GM19099 (cell line): Measurements from ENCODE around the gene PFKFB3.

Experiments used
- POLR2A ChIP-seq: IDR thresholded peaks from 3 replicates; pipeline ENCODE4 v1.6.1; 2011; ENCODE audit warnings: low read depth; ENCODE audit not compliant: insufficient read length; ENCODE audit errors: extremely low read depth

The PFKFB3 gene

GRCh38 chr10:6221971-6222751 lies 19.4 kb downstream of the PFKFB3 start:
- TF ChIP-seq POLR2A = no peak

DNA sequence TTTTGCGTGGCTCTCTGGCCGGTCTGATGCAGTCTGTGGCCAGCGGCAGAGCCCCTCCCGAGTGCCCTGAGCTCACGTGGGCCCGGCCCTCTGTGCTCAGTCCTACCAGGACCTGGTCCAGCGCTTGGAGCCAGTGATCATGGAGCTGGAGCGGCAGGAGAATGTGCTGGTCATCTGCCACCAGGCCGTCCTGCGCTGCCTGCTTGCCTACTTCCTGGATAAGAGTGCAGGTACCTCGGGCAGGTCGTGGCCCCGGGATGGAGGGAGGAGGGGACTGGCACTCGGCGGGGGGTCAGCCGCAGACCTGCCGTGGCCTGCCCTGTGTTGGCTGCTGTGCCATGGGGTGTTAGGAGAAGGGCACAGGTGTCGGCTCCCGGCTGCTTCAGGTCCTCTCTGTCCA lies 20.0 kb downstream of the PFKFB3 start:
- TF ChIP-seq POLR2A = no peak

GRCh38 chr10:6223981-6224380 lies 21.2 kb downstream of the PFKFB3 start:
- no peak for TF ChIP-seq POLR2A

GRCh38 chr10:6224781-6225180 lies 22.0 kb downstream of the PFKFB3 start:
- no peak for TF ChIP-seq POLR2A

DNA sequence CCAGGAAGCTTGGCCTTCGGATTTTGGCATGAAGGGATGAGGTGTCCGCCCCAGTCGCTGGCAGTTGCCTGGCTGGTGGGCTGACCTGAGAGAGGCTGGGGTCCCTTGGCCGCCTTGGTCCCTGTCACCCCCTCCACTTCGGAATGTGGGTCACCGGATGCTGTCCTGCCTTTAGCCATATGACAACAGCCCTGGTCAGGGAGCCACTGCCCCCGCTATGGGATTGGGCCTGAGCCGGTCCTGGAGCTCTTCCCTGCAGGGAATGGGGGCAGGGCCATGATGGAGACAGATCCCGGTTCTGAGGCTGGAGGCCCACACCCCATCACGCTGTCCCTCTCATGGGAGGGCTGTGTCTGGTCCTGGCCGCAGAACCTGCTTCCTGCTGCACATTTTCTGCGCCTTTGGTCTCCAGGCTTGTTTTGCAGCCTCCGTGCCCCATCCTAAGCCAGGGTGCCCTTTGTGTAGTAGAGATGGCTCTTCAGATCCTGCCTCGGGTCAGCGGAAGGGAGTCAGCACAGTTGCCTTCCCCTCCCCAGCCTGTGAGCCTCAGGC lies 22.6 kb downstream of the PFKFB3 start:
- TF ChIP-seq POLR2A = no peak

DNA sequence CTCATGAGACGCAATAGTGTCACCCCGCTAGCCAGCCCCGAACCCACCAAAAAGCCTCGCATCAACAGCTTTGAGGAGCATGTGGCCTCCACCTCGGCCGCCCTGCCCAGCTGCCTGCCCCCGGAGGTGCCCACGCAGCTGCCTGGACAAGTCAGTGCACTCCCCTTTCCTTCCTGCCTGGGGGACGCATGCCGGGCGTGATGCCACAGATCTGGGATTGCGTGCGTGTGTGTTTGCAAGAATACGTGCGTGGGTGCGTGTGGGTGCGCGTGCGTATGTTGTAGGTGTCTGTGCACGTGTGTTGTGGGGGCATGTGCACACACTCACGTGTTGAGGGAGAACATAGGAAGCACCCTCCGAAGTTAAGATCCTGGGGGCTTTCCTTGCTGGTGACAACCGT lies 23.5 kb downstream of the PFKFB3 start:
- no peak for TF ChIP-seq POLR2A

DNA sequence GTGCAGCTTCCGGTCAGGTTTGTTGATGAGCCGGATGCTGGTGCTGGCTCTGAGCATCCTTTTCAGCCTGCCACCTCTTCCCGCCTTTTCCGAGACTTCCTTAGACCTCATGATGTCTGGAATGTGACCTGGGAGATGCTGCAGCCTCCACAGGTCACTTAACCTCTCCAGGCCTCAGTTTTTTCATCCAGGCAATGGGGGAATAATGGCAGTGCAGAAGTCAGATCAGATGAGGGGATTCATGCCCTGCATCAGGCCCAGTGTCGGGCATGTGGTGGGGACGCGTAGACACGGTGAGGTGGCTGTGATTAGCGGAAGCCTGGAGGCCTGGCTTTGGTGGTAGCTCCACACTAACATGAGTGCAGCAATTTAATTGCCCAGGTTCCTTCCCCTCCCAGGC lies 24.6 kb downstream of the PFKFB3 start:
- TF ChIP-seq POLR2A = no peak

DNA sequence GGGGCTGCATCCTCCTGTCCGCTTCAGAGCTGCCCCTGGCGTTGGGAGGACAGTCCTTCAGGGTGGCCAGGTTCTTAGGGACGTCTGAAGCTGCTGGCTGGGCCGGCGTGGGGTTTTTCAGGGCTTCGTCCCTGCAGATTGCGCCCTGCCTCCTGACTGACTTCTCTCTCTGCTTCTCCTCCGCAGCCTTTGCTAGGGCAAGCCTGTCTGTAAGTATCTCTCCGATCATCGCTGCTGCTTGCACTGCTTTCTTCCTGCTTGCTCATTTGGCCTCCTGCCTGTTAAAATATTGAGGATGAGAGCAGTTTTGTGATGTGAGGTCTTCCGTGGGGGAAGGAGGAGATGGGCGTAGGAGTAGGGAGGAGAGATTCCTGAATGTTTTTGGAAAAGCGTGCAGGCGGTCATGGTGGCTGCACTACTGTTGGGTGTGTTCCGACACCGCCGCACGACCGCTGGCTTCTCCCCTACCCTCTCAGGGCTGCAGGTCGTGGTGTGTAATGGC lies 25.3 kb downstream of the PFKFB3 start:
- TF ChIP-seq POLR2A = no peak

GRCh38 chr10:6228647-6229046 lies 25.9 kb downstream of the PFKFB3 start:
- TF ChIP-seq POLR2A = no peak

DNA sequence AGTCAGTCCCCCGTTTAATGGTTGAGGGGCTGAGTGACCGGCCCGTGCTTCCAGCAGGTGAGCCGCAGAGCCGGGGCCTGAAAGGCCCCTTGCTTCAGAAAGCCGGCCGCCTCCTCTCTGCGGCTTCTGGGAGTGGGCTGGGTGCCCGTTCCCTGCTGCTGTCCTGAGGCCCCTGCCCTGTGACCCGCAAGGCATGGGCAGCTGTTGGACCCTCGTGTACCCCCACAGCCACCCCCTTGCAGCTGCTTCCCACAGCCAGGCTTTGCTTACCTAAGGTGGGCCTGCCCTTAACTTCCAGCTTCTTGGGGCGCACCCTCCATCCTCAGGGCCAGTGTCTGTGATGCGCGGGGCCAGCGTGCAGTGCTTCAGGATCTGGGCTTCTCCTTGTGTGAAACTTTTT lies 26.6 kb downstream of the PFKFB3 start:
- TF ChIP-seq POLR2A = no peak

- TF ChIP-seq POLR2A = no peak
Observed at GRCh38 chr10:6229746-6230145, 27.0 kb downstream of the PFKFB3 start.

DNA sequence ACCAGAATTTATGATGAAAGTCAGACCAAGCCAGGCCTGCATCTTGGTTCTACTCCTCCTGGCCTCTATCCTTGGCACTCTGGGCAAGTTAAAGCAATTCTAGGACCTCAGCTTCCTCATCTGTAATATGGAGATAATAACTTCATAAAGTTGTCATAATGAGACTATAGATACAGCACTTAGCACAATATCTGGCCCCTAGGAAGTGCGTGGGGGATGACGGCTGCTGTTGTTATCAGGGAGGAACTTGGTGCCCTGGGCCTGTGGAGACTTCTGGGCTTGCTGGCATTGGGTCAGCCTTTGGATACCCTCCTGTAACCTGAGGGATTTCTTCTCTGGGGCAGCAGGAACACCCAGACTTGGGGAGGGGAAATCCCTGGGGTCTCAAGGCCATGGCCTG lies 27.6 kb downstream of the PFKFB3 start:
- no peak for TF ChIP-seq POLR2A

DNA sequence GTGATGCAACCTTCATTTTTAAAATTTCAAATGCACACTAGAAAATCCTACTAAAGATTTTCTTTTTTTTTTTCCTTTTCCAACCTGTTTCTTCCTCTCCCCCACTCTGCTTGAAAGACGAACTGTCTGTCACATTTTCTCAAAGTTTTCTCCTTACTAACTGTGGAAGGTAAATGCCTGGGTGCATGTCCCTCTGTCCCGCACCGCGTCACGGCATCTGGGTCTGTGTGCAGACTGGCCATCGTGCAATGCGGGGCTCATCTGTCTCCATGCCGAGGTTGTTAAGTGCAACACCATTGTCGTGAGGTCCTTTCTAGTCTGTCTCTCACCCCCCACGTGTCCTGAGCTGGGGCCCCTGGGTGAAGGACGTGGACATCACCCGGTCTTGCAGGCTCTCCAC lies 28.4 kb downstream of the PFKFB3 start:
- TF ChIP-seq POLR2A = no peak

GRCh38 chr10:6231730-6232129 lies 29.0 kb downstream of the PFKFB3 start:
- TF ChIP-seq POLR2A = no peak

GRCh38 chr10:6232225-6232807 lies 29.6 kb downstream of the PFKFB3 start:
- no peak for TF ChIP-seq POLR2A
